Glutamatergic neuron (in vitro differentiated cells): ENCODE data around the gene CNOT3. TPM values are rescaled to one million over a fixed set of nuclear protein-coding genes. Genes with fewer than 3 reads are reported as not detected.

ENCODE experiments used
- DNase-seq: peaks from one replicate; pipeline ENCODE4 v3.0.0; 2022
- H3K27ac Mint-ChIP-seq: one replicate; pipeline ENCODE4 v1.8.0; 2020; ENCODE audit warnings: mild to moderate bottlenecking, mixed read lengths, inconsistent platforms; ENCODE audit not compliant: unreplicated experiment
- H3K27me3 Mint-ChIP-seq: one replicate; pipeline ENCODE4 v1.8.0; 2020; ENCODE audit warnings: mild to moderate bottlenecking, moderate library complexity, mixed read lengths, inconsistent platforms; ENCODE audit not compliant: unreplicated experiment
- H3K36me3 Mint-ChIP-seq: one replicate; pipeline ENCODE4 v1.8.0; 2020; ENCODE audit warnings: mild to moderate bottlenecking, mixed read lengths, inconsistent platforms; ENCODE audit not compliant: unreplicated experiment
- H3K4me1 Mint-ChIP-seq: one replicate; pipeline ENCODE4 v1.8.0; 2020; ENCODE audit warnings: mild to moderate bottlenecking, low read depth, mixed read lengths, inconsistent platforms; ENCODE audit not compliant: unreplicated experiment
- H3K4me3 Mint-ChIP-seq: one replicate; pipeline ENCODE4 v1.8.0; 2020; ENCODE audit warnings: mild to moderate bottlenecking, mixed read lengths, inconsistent platforms; ENCODE audit not compliant: unreplicated experiment
- H3K9me3 Mint-ChIP-seq: one replicate; pipeline ENCODE4 v1.8.0; 2020; ENCODE audit warnings: mild to moderate bottlenecking, moderate library complexity, mixed read lengths, inconsistent platforms; ENCODE audit not compliant: unreplicated experiment
- total RNA-seq: library from RNA; stranded (reverse); fragmentation: NEBNext Ultra II Directional; extraction: Animal tissue kit (Norgen Biotek cat#: 25700); gene quantifications from one replicate; pipeline ENCODE4 v1.2.1, GENCODE V29; 2021; ENCODE audit not compliant: unreplicated experiment
- TF ChIP-seq, protein P1 (sequence below): fragments of 200-600 bp; sonication (generic); IDR thresholded peaks from one replicate; pipeline ENCODE4 v1.5.0; 2021; ENCODE audit not compliant: partially characterized antibody, unreplicated experiment

CNOT3 gene
- total RNA-seq, 1 donor from 2014 or later = 56.9 TPM

DNA sequence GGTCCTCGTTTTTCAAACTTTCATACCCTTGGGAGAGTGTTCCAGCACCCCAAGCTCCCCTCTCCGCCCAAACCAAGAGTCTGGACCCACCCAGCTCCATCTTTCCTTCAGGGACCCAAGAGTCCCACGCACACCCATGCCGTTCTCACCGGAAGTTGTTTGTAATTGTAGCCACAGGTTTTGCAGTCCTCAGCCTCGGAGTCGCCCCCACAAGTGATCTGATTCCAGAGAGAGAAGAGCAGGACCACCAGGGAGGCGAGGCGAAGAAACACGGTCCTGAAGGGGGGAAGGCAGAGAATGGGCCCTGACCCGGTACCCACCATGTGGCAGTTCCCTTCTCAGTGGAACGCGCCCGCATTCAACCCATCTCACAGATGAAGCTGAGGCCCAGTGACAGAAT, 25.3 kb downstream of the CNOT3 start:
- Mint-ChIP-seq H3K4me1 (peaks cover 9% of the 10 kb centered on the region), H3K36me3 (peaks cover 14% of the 10 kb centered on the region), H3K4me3 (no peak overlapping the region), H3K9me3 (peaks cover 12% of the 10 kb centered on the region), H3K27ac (no peak overlapping the region), H3K27me3 (peaks cover 27% of the 10 kb centered on the region)
- no peak for DNase-seq
- TF ChIP-seq, protein P1, sequence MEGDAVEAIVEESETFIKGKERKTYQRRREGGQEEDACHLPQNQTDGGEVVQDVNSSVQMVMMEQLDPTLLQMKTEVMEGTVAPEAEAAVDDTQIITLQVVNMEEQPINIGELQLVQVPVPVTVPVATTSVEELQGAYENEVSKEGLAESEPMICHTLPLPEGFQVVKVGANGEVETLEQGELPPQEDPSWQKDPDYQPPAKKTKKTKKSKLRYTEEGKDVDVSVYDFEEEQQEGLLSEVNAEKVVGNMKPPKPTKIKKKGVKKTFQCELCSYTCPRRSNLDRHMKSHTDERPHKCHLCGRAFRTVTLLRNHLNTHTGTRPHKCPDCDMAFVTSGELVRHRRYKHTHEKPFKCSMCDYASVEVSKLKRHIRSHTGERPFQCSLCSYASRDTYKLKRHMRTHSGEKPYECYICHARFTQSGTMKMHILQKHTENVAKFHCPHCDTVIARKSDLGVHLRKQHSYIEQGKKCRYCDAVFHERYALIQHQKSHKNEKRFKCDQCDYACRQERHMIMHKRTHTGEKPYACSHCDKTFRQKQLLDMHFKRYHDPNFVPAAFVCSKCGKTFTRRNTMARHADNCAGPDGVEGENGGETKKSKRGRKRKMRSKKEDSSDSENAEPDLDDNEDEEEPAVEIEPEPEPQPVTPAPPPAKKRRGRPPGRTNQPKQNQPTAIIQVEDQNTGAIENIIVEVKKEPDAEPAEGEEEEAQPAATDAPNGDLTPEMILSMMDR = no peak

- TF ChIP-seq, protein P1 = no peak
- peak; percentile 59 for DNase-seq
- H3K36me3 Mint-ChIP-seq = peaks cover 14% of the 10 kb centered on the region
- no peak overlapping the region for H3K4me3 Mint-ChIP-seq
- H3K27ac Mint-ChIP-seq = no peak overlapping the region
- peaks cover 24% of the 10 kb centered on the region for H3K27me3 Mint-ChIP-seq
- H3K4me1 Mint-ChIP-seq = peaks cover 9% of the 10 kb centered on the region
- peaks cover 11% of the 10 kb centered on the region for H3K9me3 Mint-ChIP-seq
Observed at GRCh38 chr19:54164369-54165068, 27.0 kb downstream of the CNOT3 start.

DNA sequence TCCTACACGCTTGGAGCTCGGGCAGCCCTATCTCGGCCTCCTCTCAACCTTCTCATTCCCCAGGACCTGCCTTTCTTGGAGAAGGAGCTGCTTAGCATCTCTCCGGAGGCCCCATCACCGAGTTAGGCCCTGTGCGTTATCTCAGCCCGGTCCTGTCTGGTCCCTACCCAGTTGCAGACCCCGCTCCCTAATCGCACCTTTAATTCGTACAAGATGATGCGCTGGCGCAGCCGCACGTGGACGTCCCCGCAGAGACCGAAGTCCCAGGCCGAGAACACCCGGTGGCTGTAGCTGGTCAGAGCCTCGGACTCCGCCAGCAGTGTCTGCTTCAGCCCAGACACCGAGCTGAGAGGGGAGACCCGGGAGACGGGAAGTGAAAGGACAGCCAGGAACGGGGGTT, 27.7 kb downstream of the CNOT3 start:
- Mint-ChIP-seq H3K4me3 (no peak overlapping the region), H3K36me3 (peaks cover 14% of the 10 kb centered on the region), H3K9me3 (peaks cover 7% of the 10 kb centered on the region), H3K27me3 (peaks cover 19% of the 10 kb centered on the region), H3K4me1 (peaks cover 5% of the 10 kb centered on the region), H3K27ac (no peak overlapping the region)
- no peak for DNase-seq
- TF ChIP-seq, protein P1 = no peak

- TF ChIP-seq, protein P1 = peak; percentile 88
- peaks cover 6% of the 10 kb centered on the region for H3K36me3 Mint-ChIP-seq
- H3K27me3 Mint-ChIP-seq = peaks cover 13% of the 10 kb centered on the region
- H3K27ac Mint-ChIP-seq = no peak overlapping the region
- H3K4me3 Mint-ChIP-seq = no peak overlapping the region
- H3K4me1 Mint-ChIP-seq = no peaks in the 10 kb centered on the region
- H3K9me3 Mint-ChIP-seq = peaks cover 7% of the 10 kb centered on the region
- DNase-seq = peak; percentile 99
Observed at GRCh38 chr19:54168174-54168917, 30.8 kb downstream of the CNOT3 start.
